DOHH2 (cell line): ENCODE data around the gene CACNA1A.
"Not testable (repeated sequence)": the region's sequence is repeated elsewhere in the genome, so short reads cannot be mapped to it uniquely, and the experiment has no call there.

Experiments used
- EZH2phosphoT487 ChIP-seq: fragments of 200-600 bp; sonication (generic); IDR thresholded peaks from 2 replicates; pipeline ENCODE4 v1.6.1; 2017; ENCODE audit warnings: borderline replicate concordance, mild to moderate bottlenecking, antibody characterized with exemption, low read length, moderate library complexity, mixed read lengths
- TF ChIP-seq, protein P1 (sequence below): fragments of 200-600 bp; sonication (generic); IDR thresholded peaks from one replicate; pipeline ENCODE4 v1.5.1; 2014; ENCODE audit warnings: antibody characterized with exemption, mild to moderate bottlenecking, low read depth, low read length; ENCODE audit not compliant: poor library complexity, severe bottlenecking

DNA sequence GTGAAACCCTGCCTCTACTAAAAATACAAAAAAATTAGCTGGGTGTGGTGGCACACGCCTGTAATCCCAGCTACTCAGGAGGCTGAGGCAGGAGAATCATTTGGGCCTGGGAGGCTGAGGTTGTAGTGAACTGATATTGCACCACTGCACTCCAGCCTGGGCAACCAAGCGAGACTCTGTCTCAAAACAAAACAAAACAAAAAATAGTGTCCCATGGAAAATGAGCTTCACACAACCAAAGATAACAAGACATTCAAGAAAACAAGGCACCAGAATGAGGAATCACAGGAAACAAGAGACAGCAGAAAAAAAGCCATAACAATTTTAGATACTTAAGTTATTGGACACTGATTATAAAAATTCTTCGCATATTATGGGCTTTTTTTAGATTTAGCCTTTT is 80.4 kb downstream of the CACNA1A start:
- TF ChIP-seq, protein P1, sequence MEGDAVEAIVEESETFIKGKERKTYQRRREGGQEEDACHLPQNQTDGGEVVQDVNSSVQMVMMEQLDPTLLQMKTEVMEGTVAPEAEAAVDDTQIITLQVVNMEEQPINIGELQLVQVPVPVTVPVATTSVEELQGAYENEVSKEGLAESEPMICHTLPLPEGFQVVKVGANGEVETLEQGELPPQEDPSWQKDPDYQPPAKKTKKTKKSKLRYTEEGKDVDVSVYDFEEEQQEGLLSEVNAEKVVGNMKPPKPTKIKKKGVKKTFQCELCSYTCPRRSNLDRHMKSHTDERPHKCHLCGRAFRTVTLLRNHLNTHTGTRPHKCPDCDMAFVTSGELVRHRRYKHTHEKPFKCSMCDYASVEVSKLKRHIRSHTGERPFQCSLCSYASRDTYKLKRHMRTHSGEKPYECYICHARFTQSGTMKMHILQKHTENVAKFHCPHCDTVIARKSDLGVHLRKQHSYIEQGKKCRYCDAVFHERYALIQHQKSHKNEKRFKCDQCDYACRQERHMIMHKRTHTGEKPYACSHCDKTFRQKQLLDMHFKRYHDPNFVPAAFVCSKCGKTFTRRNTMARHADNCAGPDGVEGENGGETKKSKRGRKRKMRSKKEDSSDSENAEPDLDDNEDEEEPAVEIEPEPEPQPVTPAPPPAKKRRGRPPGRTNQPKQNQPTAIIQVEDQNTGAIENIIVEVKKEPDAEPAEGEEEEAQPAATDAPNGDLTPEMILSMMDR = not testable (repeated sequence)
- not testable (repeated sequence) for TF ChIP-seq EZH2phosphoT487
